ENCODE data around the gene AIFM2. TPM values are rescaled to one million over a fixed set of nuclear protein-coding genes. Genes with fewer than 3 reads are reported as not detected.

Gene AIFM2
- total RNA-seq, 5 donors from 2014 or later (not counting 1 experiment from before 2014, with no cell fraction given), result 3.2 to 5.8 (median 5.1) TPM

DNA sequence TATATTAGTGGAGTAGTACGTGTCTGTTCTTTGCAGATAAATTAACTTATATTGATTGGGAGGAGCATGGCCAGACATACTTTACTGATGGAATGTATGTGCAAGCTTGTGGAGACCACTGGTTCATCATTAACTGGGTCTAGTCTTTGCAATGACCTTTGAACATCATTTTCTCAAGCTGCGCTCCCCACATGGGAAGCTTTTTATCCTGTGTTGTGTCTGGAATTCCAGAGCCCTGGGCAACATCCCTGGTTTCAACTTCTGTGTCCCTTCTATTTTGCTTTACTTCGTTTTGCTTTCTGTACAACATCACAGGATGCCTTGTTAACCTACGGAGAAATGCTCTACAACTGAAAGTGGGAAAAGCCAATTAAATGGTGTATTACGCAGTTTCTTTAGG lies 41.7 kb downstream of the AIFM2 start:
- H3K27ac ChIP-seq (ENCODE audit: low read length), result no peak overlapping the region
- no peak for ATAC-seq (replicated peaks in 1 of 4)
- Mint-ChIP-seq H3K9me3 (no peaks in the 10 kb centered on the region), H3K27ac (peak overlapping the region; percentile 64 to 66), H3K27me3 (no peaks in the 10 kb centered on the region), H3K36me3 (peaks cover 6% of the 10 kb centered on the region), H3K4me3 (no peak overlapping the region), H3K4me1 (peaks cover 35 to 49% (median 48%) of the 10 kb centered on the region in 3 donors)
- no peak for DNase-seq
- H3K36me3 ChIP-seq (ENCODE audit: control insufficient read depth in 2 of 2, extremely low read depth in 1 of 2, insufficient read depth in 1 of 2, low read length in 1 of 2), result peaks cover 0 to 12% of the 10 kb centered on the region in 2 donors
- 100% methylated on average over 3 of the region's 5 CpGs for WGBS (ENCODE audit: insufficient coverage)
- no peak overlapping the region for H3K4me3 ChIP-seq (ENCODE audit: control insufficient read depth in 1 of 2, extremely low read depth in 1 of 2, low read length in 1 of 2)
- CTCF ChIA-PET, result no interaction called here
- no peaks in the 10 kb centered on the region for H3K9me3 ChIP-seq
- no peaks in the 10 kb centered on the region for H3K27me3 ChIP-seq (replicated peaks in 1 of 2; ENCODE audit: control insufficient read depth in 2 of 2, extremely low read depth in 1 of 2, insufficient read depth in 2 of 2, low read length in 1 of 2)
- peaks cover 17 to 31% of the 10 kb centered on the region in 2 experiments for H3K4me1 ChIP-seq (ENCODE audit: control insufficient read depth in 1 of 2, extremely low read depth in 1 of 2, insufficient read depth in 2 of 2, low read length in 2 of 2)
- POLR2A ChIA-PET, result no interaction called here

DNA sequence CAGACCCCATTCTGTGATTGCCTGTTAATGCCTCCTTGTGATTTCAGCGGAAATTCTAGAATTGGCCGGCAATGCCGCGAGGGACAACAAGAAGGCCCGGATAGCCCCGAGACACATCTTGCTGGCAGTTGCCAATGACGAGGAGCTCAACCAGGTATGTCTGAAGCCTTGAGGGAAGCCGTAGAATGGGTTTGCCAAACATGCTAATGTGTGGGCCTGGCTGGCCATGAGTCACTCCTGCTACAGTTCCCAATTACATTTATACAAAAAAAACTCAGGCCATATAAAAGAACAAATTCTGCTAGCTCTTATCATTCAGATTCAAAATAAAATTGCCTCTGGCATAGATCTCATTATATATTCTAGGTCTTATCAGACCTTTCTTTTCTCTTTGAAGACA lies 42.6 kb downstream of the AIFM2 start:
- Histone ChIP-seq H3K27me3 (replicated peaks in 1 of 2; ENCODE audit: control insufficient read depth in 2 of 2, extremely low read depth in 1 of 2, insufficient read depth in 2 of 2, low read length in 1 of 2) (no peaks in the 10 kb centered on the region), H3K4me1 (ENCODE audit: control insufficient read depth in 1 of 2, extremely low read depth in 1 of 2, insufficient read depth in 2 of 2, low read length in 2 of 2) (peaks cover 17 to 31% of the 10 kb centered on the region in 2 experiments), H3K4me3 (ENCODE audit: control insufficient read depth in 1 of 2, extremely low read depth in 1 of 2, low read length in 1 of 2) (no peak overlapping the region), H3K27ac (ENCODE audit: low read length) (no peak overlapping the region), H3K9me3 (no peaks in the 10 kb centered on the region), H3K36me3 (ENCODE audit: control insufficient read depth in 2 of 2, extremely low read depth in 1 of 2, insufficient read depth in 1 of 2, low read length in 1 of 2) (peaks cover 0 to 7% of the 10 kb centered on the region in 2 donors)
- H3K4me1 Mint-ChIP-seq, result peaks cover 30 to 45% (median 42%) of the 10 kb centered on the region in 3 donors
- no peaks in the 10 kb centered on the region for H3K36me3 Mint-ChIP-seq
- POLR2A ChIA-PET, result no interaction called here
- ATAC-seq (replicated peaks in 1 of 4) (no peak), DNase-seq (no peak)
- H3K27me3 Mint-ChIP-seq, result no peaks in the 10 kb centered on the region
- WGBS (ENCODE audit: insufficient coverage), result 96% methylated on average over 7 of the region's 8 CpGs
- CTCF ChIA-PET, result no interaction called here
- H3K9me3 Mint-ChIP-seq, result no peaks in the 10 kb centered on the region
- no peak overlapping the region for H3K4me3 Mint-ChIP-seq
- H3K27ac Mint-ChIP-seq, result peak overlapping the region; percentile 18 to 46

DNA sequence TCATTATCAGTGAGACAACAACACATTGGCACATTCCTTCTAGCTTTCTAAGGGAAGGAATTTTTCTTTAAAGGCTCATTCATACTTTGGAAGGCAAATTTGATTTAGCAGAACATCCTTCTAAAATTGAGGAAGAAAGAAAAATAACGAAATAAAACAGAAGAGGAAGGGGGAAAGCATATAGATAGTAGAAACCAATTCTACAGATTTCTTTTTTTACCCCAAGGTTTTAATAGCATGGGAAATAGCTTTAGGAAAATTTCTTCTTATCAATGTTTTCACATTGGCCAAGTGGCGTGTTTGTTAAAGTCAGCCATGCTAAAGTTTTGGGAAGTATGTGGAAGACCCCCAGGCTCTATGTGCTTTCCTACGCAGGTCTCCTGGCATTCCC lies 44.3 kb downstream of the AIFM2 start:
- CTCF ChIA-PET, result no interaction called here
- ATAC-seq (replicated peaks in 1 of 4) (no peak), DNase-seq (no peak)
- H3K4me3 Mint-ChIP-seq, result no peak overlapping the region
- no peak overlapping the region for H3K27ac Mint-ChIP-seq
- Histone ChIP-seq H3K27ac (ENCODE audit: low read length) (no peak overlapping the region), H3K4me3 (ENCODE audit: control insufficient read depth in 1 of 2, extremely low read depth in 1 of 2, low read length in 1 of 2) (no peak overlapping the region), H3K9me3 (no peaks in the 10 kb centered on the region), H3K36me3 (ENCODE audit: control insufficient read depth in 2 of 2, extremely low read depth in 1 of 2, insufficient read depth in 1 of 2, low read length in 1 of 2) (no peaks in the 10 kb centered on the region), H3K27me3 (replicated peaks in 1 of 2; ENCODE audit: control insufficient read depth in 2 of 2, extremely low read depth in 1 of 2, insufficient read depth in 2 of 2, low read length in 1 of 2) (no peaks in the 10 kb centered on the region), H3K4me1 (ENCODE audit: control insufficient read depth in 1 of 2, extremely low read depth in 1 of 2, insufficient read depth in 2 of 2, low read length in 2 of 2) (peaks cover 12 to 19% of the 10 kb centered on the region in 2 experiments)
- no peaks in the 10 kb centered on the region for H3K9me3 Mint-ChIP-seq
- H3K27me3 Mint-ChIP-seq, result no peaks in the 10 kb centered on the region
- POLR2A ChIA-PET, result no interaction called here
- WGBS (ENCODE audit: insufficient coverage), result no CpG with 5 or more reads among the region's 3 CpGs
- peaks cover 15 to 27% (median 26%) of the 10 kb centered on the region in 3 donors for H3K4me1 Mint-ChIP-seq
- H3K36me3 Mint-ChIP-seq, result no peaks in the 10 kb centered on the region

DNA sequence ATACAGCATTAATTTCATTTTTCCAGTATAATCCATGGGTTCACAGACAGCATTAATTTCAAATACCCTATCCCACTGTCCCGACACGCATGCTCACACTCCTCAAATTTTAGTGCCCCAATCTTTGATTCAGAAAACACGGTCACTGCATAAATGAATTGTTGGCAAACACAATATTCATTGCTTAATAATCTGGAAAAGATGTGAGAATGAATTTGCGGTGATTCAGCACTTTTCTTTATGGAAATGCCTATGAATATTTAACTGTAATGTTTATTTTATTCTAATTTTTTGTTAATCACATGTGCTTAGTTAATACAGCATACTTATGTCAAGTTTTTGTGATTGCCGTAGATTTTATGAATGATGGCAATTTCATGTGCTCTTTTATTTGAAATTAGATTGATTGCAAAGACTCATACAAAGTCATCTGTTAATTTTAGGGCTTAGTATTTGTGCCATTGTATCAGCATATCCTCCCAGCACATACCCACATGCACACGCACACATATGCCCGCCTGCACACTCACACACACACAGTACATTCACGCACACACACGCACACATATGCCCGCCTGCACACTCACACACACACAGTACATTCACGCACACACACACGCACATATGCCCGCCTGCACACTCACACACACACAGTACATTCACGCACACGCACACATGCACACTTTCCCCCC lies 44.9 kb downstream of the AIFM2 start:
- WGBS (ENCODE audit: insufficient coverage), result 88% methylated on average over 5 of the region's 15 CpGs
- ChIA-PET POLR2A (no interaction called here), CTCF (no interaction called here)
- no peak overlapping the region for H3K27ac Mint-ChIP-seq
- H3K4me3 Mint-ChIP-seq, result no peak overlapping the region
- Histone ChIP-seq H3K36me3 (ENCODE audit: control insufficient read depth in 2 of 2, extremely low read depth in 1 of 2, insufficient read depth in 1 of 2, low read length in 1 of 2) (no peaks in the 10 kb centered on the region), H3K27ac (ENCODE audit: low read length) (no peak overlapping the region), H3K9me3 (no peaks in the 10 kb centered on the region), H3K27me3 (replicated peaks in 1 of 2; ENCODE audit: control insufficient read depth in 2 of 2, extremely low read depth in 1 of 2, insufficient read depth in 2 of 2, low read length in 1 of 2) (no peaks in the 10 kb centered on the region), H3K4me3 (ENCODE audit: control insufficient read depth in 1 of 2, extremely low read depth in 1 of 2, low read length in 1 of 2) (no peak overlapping the region), H3K4me1 (ENCODE audit: control insufficient read depth in 1 of 2, extremely low read depth in 1 of 2, insufficient read depth in 2 of 2, low read length in 2 of 2) (peaks cover 7 to 13% of the 10 kb centered on the region in 2 experiments)
- H3K36me3 Mint-ChIP-seq, result no peaks in the 10 kb centered on the region
- no peaks in the 10 kb centered on the region for H3K9me3 Mint-ChIP-seq
- no peaks in the 10 kb centered on the region for H3K27me3 Mint-ChIP-seq
- H3K4me1 Mint-ChIP-seq, result peaks cover 12 to 23% (median 21%) of the 10 kb centered on the region in 3 donors
- DNase-seq, result no peak
- ATAC-seq (replicated peaks in 1 of 4), result no peak

DNA sequence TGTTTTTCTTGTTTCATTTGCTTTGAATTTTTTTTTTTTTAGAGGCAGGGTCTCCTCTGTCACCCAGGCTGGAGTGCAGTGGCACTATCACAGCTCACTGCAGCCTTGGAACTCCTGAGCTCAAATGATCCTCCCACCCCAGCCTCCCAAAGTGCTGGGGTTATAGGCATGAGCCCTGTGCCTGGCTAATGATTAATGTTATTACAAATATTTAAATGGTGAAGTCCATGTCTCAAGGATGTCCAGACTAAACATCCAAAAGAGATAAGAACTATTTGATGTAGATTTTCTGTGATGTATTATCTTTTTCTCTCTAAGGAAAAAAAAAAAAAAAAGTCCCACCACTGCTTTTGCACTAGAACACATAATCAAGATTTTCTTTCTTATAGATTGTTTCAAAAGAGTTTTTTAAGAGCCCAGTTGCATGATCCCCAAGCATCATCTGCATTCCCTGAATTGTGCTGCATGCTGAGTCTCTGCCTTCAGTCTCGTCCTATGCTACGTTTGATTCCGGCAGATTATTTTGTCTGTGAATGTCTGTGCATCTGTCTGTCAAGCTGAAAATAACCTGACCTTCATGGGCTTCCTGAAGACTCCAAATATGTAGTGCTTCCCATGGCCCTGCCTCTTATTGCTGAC lies 46.5 kb downstream of the AIFM2 start:
- Mint-ChIP-seq H3K4me3 (no peak overlapping the region), H3K27me3 (no peaks in the 10 kb centered on the region), H3K27ac (no peak overlapping the region), H3K9me3 (no peaks in the 10 kb centered on the region), H3K4me1 (peaks cover 2 to 9% (median 8%) of the 10 kb centered on the region in 3 donors), H3K36me3 (no peaks in the 10 kb centered on the region)
- DNase-seq (no peak), ATAC-seq (replicated peaks in 1 of 4) (no peak)
- no peaks in the 10 kb centered on the region for H3K9me3 ChIP-seq
- CTCF ChIA-PET, result interaction anchor here (0.6 to 0.7 kb wide), 2 partner anchors 30 kb away, joined by 3 read pairs; no protein-coding TSS in a partner anchor
- 80% methylated on average over 2 of the region's 3 CpGs for WGBS (ENCODE audit: insufficient coverage)
- POLR2A ChIA-PET, result no interaction called here
- H3K4me1 ChIP-seq (ENCODE audit: control insufficient read depth in 1 of 2, extremely low read depth in 1 of 2, insufficient read depth in 2 of 2, low read length in 2 of 2), result no peaks in the 10 kb centered on the region
- no peak overlapping the region for H3K4me3 ChIP-seq (ENCODE audit: control insufficient read depth in 1 of 2, extremely low read depth in 1 of 2, low read length in 1 of 2)
- H3K27ac ChIP-seq (ENCODE audit: low read length), result no peak overlapping the region
- H3K27me3 ChIP-seq (replicated peaks in 1 of 2; ENCODE audit: control insufficient read depth in 2 of 2, extremely low read depth in 1 of 2, insufficient read depth in 2 of 2, low read length in 1 of 2), result no peaks in the 10 kb centered on the region
- H3K36me3 ChIP-seq (ENCODE audit: control insufficient read depth in 2 of 2, extremely low read depth in 1 of 2, insufficient read depth in 1 of 2, low read length in 1 of 2), result no peaks in the 10 kb centered on the region

DNA sequence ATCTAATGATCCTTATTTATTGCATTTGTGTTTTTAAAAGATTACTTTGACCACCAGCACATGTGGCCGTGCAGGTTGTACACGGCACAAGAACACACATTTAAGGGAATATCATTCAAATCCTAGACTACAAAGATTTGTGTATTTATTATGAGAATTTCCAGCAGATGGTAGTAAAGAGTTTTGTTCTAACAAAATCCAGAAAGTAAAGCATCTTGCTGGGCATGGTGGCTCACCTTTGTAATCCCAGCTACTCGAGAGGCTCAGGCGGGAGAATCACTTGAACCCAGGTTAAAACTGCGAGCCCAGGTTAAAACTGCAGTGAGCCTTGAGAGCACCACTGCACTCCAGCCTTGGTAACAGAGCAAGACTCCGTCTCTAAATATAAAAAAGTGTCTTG lies 48.4 kb downstream of the AIFM2 start:
- DNase-seq (peak in 1 of 35 experiments; percentile 16), ATAC-seq (replicated peaks in 1 of 4) (no peak)
- 78% methylated on average over 4 of the region's 6 CpGs for WGBS (ENCODE audit: insufficient coverage)
- Histone ChIP-seq H3K36me3 (ENCODE audit: control insufficient read depth in 2 of 2, extremely low read depth in 1 of 2, insufficient read depth in 1 of 2, low read length in 1 of 2) (no peaks in the 10 kb centered on the region), H3K4me1 (ENCODE audit: control insufficient read depth in 1 of 2, extremely low read depth in 1 of 2, insufficient read depth in 2 of 2, low read length in 2 of 2) (no peaks in the 10 kb centered on the region), H3K27ac (ENCODE audit: low read length) (no peak overlapping the region), H3K4me3 (ENCODE audit: control insufficient read depth in 1 of 2, extremely low read depth in 1 of 2, low read length in 1 of 2) (no peak overlapping the region), H3K9me3 (no peaks in the 10 kb centered on the region), H3K27me3 (replicated peaks in 1 of 2; ENCODE audit: control insufficient read depth in 2 of 2, extremely low read depth in 1 of 2, insufficient read depth in 2 of 2, low read length in 1 of 2) (peaks cover 0 to 3% of the 10 kb centered on the region in 2 experiments)
- no peaks in the 10 kb centered on the region for H3K4me1 Mint-ChIP-seq
- ChIA-PET POLR2A (no interaction called here), CTCF (interaction anchor here in 1 of 2 donors (0.8 to 0.9 kb wide), 3 partner anchors 9 to 349 kb away, joined by 3 to 6 read pairs (median 3); partner anchors contain the start of gene TYSND1)
- H3K36me3 Mint-ChIP-seq, result no peaks in the 10 kb centered on the region
- no peak overlapping the region for H3K4me3 Mint-ChIP-seq
- H3K27ac Mint-ChIP-seq, result no peak overlapping the region
- peaks cover 0 to 3% of the 10 kb centered on the region in 2 donors for H3K27me3 Mint-ChIP-seq
- H3K9me3 Mint-ChIP-seq, result no peaks in the 10 kb centered on the region
